Measurements from ENCODE around the gene ZBTB9.

The ZBTB9 gene

DNA sequence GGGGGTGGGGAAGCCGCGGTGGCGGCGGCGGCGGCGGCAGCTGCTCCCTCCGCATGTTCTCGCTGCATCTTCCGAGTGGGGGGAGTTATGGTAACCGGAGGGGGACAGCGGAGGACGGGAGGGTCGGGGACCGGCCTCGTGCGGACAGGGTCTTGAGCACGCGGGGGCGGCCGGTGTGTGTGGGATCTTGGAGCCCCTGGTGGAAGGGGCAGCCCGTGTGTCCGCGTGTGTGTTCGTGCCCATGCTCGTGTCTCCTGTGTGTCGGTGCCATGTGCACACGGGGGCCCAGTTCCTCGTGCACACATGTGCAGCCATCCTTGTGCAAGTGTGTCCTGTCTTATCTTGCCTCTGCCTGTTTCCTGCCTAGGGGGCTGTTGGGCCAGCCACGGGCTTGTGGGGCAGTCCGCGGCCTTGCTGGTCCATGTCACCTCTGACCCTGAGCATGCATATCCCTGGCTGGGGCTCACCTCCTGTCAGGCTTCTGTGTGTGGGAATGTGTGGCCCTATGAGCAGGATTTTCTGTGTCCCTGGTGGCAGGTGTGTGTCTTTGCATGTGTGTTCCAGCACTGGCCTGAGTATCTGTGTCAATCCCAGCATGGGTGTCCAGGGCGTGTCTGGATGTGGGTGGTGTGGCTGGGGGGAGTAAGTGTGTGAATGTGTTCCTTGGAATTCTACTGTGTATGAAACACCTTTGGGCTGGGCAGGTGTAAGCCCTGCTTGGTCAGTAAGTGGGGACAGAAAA lies 26.0 kb upstream of the ZBTB9 start:
- Histone ChIP-seq H3K4me3 (ENCODE audit: low read depth in 1 of 2, low read length in 2 of 2) (peak overlapping the region in 1 of 2 experiments; percentile 59; a peak in 2 of 4 replicates), H3K27ac (ENCODE audit: low read length) (peak overlapping the region; percentile 31; the same call in 1 of the 2 replicates), H3K27me3 (ENCODE audit: insufficient read depth, low read length, poor library complexity) (no peaks in the 10 kb centered on the region), H4K20me1 (ENCODE audit: insufficient read depth, low read length) (peaks cover 23% of the 10 kb centered on the region), H3K36me3 (ENCODE audit: insufficient read depth, low read length) (peaks cover 13% of the 10 kb centered on the region), H3K9ac (ENCODE audit: low read depth, low read length) (peak overlapping the region; percentile 56), H2AFZ (ENCODE audit: low read depth, low read length) (peak overlapping the region; percentile 66; the same call in 1 of the 2 replicates), H3K4me2 (ENCODE audit: insufficient read depth, low read length) (peak overlapping the region; percentile 91), H3K9me3 (ENCODE audit: insufficient read depth, low read length, severe bottlenecking) (no peaks in the 10 kb centered on the region), H3K79me2 (ENCODE audit: insufficient read depth, low read length) (peaks cover 26% of the 10 kb centered on the region), H3K4me1 (ENCODE audit: insufficient read depth, low read length) (peaks cover 76% of the 10 kb centered on the region)
- TF ChIP-seq EZH2 (IDR thresholded peaks at IDR 0.05; ENCODE audit: borderline replicate concordance, low read depth, low read length, severe bottlenecking), result no peak
- TF ChIP-seq, protein P1, sequence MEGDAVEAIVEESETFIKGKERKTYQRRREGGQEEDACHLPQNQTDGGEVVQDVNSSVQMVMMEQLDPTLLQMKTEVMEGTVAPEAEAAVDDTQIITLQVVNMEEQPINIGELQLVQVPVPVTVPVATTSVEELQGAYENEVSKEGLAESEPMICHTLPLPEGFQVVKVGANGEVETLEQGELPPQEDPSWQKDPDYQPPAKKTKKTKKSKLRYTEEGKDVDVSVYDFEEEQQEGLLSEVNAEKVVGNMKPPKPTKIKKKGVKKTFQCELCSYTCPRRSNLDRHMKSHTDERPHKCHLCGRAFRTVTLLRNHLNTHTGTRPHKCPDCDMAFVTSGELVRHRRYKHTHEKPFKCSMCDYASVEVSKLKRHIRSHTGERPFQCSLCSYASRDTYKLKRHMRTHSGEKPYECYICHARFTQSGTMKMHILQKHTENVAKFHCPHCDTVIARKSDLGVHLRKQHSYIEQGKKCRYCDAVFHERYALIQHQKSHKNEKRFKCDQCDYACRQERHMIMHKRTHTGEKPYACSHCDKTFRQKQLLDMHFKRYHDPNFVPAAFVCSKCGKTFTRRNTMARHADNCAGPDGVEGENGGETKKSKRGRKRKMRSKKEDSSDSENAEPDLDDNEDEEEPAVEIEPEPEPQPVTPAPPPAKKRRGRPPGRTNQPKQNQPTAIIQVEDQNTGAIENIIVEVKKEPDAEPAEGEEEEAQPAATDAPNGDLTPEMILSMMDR (IDR thresholded peaks at IDR 0.05; ENCODE audit: borderline replicate concordance, extremely low read depth, low read length, poor library complexity, severe bottlenecking), result peak; percentile 54
- DNase-seq, result peak; percentile 35
- 0 out of 3 replicates have a peak, but pooled peaks have one; percentile 13 for ATAC-seq (ENCODE audit: insufficient read depth, low read depth)

DNA sequence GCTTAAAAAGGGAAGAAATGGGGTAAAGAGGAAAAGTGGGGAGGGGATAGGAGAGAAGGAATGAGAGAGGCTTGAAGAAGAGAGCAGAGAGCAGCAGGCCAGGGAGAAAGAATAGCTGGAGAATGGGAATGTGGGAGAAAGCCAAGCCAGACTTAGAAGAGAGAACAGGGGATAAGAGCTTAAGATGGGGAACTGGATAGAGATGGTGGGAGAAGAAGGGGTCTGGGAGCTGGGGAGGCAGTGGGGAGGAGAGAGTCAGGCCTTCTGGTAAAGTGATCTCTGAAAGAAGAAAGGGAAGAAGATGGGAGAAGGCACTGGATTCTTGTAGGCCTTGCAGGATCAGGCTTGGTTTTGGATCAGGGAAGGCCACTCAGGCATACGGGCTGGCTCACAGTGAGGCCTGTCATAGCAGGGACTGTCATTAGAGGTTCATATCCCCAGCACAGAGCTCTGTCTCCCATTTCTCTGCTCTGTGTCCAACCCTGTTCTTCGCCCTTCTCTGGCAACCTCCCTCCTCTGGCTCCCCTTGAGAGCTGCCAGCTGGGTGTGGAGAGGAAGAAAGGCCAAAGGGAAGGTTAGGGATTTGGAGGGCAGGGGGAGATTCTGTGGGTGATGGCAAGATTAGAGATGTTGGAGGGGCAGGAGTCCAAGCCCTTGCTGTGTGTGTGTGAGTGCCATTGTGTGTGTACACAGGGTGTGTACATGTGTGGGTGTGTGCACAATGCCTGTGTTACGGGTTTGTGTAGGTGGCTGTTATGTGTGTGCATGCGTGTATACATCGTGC lies 25.2 kb upstream of the ZBTB9 start:
- no peaks in the 10 kb centered on the region for H3K9me3 ChIP-seq (ENCODE audit: insufficient read depth, low read length, severe bottlenecking)
- H3K4me2 ChIP-seq (ENCODE audit: insufficient read depth, low read length), result peak overlapping the region; percentile 91
- DNase-seq, result no peak
- H3K9ac ChIP-seq (ENCODE audit: low read depth, low read length), result peak overlapping the region; percentile 56; the same call in 1 of the 2 replicates
- peak overlapping the region; percentile 13; the same call in 1 of the 2 replicates for H3K27ac ChIP-seq (ENCODE audit: low read length)
- H4K20me1 ChIP-seq (ENCODE audit: insufficient read depth, low read length), result peaks cover 23% of the 10 kb centered on the region
- H3K4me1 ChIP-seq (ENCODE audit: insufficient read depth, low read length), result peaks cover 69% of the 10 kb centered on the region
- H2AFZ ChIP-seq (ENCODE audit: low read depth, low read length), result no peak overlapping the region
- H3K27me3 ChIP-seq (ENCODE audit: insufficient read depth, low read length, poor library complexity), result no peaks in the 10 kb centered on the region
- TF ChIP-seq EZH2 (IDR thresholded peaks at IDR 0.05; ENCODE audit: borderline replicate concordance, low read depth, low read length, severe bottlenecking), result no peak
- TF ChIP-seq, protein P1 (IDR thresholded peaks at IDR 0.05; ENCODE audit: borderline replicate concordance, extremely low read depth, low read length, poor library complexity, severe bottlenecking), result no peak
- H3K79me2 ChIP-seq (ENCODE audit: insufficient read depth, low read length), result peaks cover 26% of the 10 kb centered on the region
- peak overlapping the region in 1 of 2 experiments; percentile 59; a peak in 1 of 4 replicates for H3K4me3 ChIP-seq (ENCODE audit: low read depth in 1 of 2, low read length in 2 of 2)
- peaks cover 9% of the 10 kb centered on the region for H3K36me3 ChIP-seq (ENCODE audit: insufficient read depth, low read length)
- ATAC-seq (ENCODE audit: insufficient read depth, low read depth), result no peak

GRCh38 chr6:33429750-33430052 lies 24.7 kb upstream of the ZBTB9 start:
- H3K4me2 ChIP-seq (ENCODE audit: insufficient read depth, low read length), result no peak overlapping the region
- TF ChIP-seq, protein P1 (IDR thresholded peaks at IDR 0.05; ENCODE audit: borderline replicate concordance, extremely low read depth, low read length, poor library complexity, severe bottlenecking), result no peak
- no peak for TF ChIP-seq EZH2 (IDR thresholded peaks at IDR 0.05; ENCODE audit: borderline replicate concordance, low read depth, low read length, severe bottlenecking)
- no peak overlapping the region for H3K4me3 ChIP-seq (ENCODE audit: low read depth in 1 of 2, low read length in 2 of 2)
- DNase-seq (no peak), ATAC-seq (ENCODE audit: insufficient read depth, low read depth) (no peak)
- H3K36me3 ChIP-seq (ENCODE audit: insufficient read depth, low read length), result peaks cover 9% of the 10 kb centered on the region
- peaks cover 23% of the 10 kb centered on the region for H4K20me1 ChIP-seq (ENCODE audit: insufficient read depth, low read length)
- no peak overlapping the region for H2AFZ ChIP-seq (ENCODE audit: low read depth, low read length)
- peaks cover 63% of the 10 kb centered on the region for H3K4me1 ChIP-seq (ENCODE audit: insufficient read depth, low read length)
- no peak overlapping the region for H3K9ac ChIP-seq (ENCODE audit: low read depth, low read length)
- H3K79me2 ChIP-seq (ENCODE audit: insufficient read depth, low read length), result peaks cover 26% of the 10 kb centered on the region
- no peaks in the 10 kb centered on the region for H3K9me3 ChIP-seq (ENCODE audit: insufficient read depth, low read length, severe bottlenecking)
- H3K27ac ChIP-seq (ENCODE audit: low read length), result no peak overlapping the region
- H3K27me3 ChIP-seq (ENCODE audit: insufficient read depth, low read length, poor library complexity), result no peaks in the 10 kb centered on the region

All from DND-41 (cell line).